Measurements from ENCODE around the gene CEP20.

DNA sequence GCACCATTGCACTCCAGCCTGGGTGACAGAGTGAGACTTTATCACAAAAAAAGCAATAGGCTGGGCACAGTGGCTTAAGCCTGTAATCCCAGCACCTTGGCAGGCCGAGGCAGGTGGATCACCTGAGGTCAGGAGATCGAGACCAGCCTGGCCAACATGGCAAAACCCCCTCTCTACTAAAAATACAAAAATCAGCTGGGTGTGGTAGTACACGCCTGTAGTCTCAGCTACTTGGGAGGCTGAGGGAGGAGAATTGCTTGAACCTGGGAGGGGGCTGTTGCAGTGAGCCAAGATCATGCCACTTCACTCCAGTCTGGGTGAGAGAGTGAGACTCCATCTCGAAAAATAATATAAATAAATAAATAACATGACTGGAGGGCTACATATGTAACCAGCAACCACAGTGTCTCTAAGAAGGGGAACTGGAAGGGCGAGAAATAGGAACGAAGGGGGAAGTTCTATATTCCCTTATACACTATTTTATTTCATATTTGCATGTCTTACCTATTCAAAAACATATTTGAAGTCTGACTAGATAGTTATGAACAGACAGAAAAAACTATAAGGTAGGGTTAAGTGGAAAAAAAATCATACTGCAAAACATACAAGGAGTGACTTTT lies 57.5 kb downstream of the CEP20 start:
- TF ChIP-seq, protein P1, sequence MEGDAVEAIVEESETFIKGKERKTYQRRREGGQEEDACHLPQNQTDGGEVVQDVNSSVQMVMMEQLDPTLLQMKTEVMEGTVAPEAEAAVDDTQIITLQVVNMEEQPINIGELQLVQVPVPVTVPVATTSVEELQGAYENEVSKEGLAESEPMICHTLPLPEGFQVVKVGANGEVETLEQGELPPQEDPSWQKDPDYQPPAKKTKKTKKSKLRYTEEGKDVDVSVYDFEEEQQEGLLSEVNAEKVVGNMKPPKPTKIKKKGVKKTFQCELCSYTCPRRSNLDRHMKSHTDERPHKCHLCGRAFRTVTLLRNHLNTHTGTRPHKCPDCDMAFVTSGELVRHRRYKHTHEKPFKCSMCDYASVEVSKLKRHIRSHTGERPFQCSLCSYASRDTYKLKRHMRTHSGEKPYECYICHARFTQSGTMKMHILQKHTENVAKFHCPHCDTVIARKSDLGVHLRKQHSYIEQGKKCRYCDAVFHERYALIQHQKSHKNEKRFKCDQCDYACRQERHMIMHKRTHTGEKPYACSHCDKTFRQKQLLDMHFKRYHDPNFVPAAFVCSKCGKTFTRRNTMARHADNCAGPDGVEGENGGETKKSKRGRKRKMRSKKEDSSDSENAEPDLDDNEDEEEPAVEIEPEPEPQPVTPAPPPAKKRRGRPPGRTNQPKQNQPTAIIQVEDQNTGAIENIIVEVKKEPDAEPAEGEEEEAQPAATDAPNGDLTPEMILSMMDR (IDR thresholded peaks at IDR 0.05), result no peak
- no peak for TF ChIP-seq EZH2 (IDR thresholded peaks at IDR 0.05)
- no peak for TF ChIP-seq EZH2phosphoT487 (IDR thresholded peaks at IDR 0.05)
